KOPT-K1 (cell line): ENCODE measurements around the gene ARHGAP15.

Experiments used
- H3K27ac ChIP-seq: fragments of 200-600 bp; sonication (generic); 2 replicates; pipeline ENCODE4 v1.5.1; 2016; ENCODE audit warnings: antibody characterized with exemption, mild to moderate bottlenecking, low read depth, low read length; ENCODE audit not compliant: poor library complexity, severe bottlenecking
- H3K36me3 ChIP-seq: fragments of 200-600 bp; sonication (generic); 2 replicates; pipeline ENCODE4 v1.5.1; 2017; ENCODE audit warnings: antibody characterized with exemption, mild to moderate bottlenecking, low read length, moderate library complexity; ENCODE audit not compliant: insufficient read depth
- H3K9me3 ChIP-seq: fragments of 200-600 bp; sonication (generic); 2 replicates; pipeline ENCODE4 v1.5.1; 2017; ENCODE audit warnings: antibody characterized with exemption, low read length, mild to moderate bottlenecking; ENCODE audit not compliant: insufficient read depth, poor library complexity, severe bottlenecking

ARHGAP15 gene

DNA sequence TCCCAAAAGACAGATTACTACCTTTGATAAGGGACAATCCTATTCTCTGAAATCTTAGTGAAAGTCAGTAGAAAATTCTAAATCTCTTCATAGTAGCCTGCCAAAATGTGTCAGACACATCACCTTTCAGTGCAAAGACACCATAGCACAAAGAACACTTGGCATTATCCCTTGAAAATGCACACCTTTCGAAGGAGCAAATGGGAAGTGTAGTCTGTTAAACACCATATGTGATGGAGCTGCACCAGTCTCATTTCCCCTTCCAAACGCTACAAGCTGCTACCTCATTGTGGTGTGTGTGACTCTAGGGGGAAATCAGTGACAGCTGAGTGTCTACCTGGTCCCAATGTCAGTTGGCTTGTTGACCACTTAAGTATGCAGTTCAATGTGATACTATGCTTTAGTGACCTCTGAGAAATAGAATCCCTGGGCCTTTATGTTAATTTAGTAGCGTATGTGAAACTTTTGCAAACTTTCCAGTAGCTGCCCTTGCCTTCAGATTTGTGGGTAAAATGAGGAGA, 551.7 kb downstream of the ARHGAP15 start:
- Histone ChIP-seq H3K36me3 (no peaks in the 10 kb centered on the region), H3K9me3 (no peaks in the 10 kb centered on the region), H3K27ac (no peak overlapping the region)

DNA sequence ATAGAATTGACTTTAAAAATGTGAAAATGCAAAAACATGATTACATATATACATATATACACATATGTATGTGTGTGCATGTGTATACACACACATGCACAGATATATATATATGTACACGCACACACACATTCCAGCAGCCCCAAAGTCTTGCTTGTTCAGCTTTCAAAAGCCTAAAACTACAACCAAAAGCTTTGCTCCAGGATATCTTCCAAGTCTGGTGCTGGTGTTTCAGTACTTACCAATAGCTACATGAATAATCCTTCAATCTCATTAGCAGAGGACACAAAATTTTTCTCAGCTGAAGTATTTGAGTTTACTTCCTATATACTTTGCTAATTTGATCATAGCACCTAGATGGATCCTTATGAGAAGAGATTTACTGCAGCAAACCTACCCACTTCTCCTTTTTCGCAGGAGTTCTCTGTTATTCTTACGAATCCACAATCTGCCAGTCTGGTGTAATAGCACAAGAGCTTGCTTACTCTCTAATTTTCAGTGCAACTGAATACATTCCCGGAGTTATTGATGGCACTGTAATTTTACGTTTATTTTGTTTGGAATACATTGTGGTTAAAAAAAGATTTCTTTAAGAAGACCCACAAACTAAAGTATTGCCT, 553.3 kb downstream of the ARHGAP15 start:
- Histone ChIP-seq H3K36me3 (no peaks in the 10 kb centered on the region), H3K9me3 (no peaks in the 10 kb centered on the region), H3K27ac (no peak overlapping the region)

DNA sequence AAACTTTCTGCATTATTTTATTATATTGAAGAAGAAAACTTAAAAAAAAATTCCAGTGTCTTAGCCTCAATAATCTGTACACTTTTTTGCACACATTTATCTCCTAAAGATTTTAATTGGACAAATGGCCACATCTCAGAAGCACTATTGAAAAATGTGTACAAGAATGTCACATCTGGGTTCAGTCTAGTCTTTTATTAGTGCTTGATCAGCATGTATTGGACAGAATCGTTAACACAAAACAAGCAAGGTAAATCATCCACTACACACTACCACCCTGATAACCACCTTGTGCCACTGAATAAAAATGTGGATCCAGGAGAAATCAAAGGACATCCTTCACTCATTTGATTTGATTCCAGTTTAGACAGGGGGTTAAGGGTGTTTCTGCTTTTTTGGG, 554.8 kb downstream of the ARHGAP15 start:
- Histone ChIP-seq H3K27ac (no peak overlapping the region), H3K9me3 (no peaks in the 10 kb centered on the region), H3K36me3 (no peaks in the 10 kb centered on the region)

DNA sequence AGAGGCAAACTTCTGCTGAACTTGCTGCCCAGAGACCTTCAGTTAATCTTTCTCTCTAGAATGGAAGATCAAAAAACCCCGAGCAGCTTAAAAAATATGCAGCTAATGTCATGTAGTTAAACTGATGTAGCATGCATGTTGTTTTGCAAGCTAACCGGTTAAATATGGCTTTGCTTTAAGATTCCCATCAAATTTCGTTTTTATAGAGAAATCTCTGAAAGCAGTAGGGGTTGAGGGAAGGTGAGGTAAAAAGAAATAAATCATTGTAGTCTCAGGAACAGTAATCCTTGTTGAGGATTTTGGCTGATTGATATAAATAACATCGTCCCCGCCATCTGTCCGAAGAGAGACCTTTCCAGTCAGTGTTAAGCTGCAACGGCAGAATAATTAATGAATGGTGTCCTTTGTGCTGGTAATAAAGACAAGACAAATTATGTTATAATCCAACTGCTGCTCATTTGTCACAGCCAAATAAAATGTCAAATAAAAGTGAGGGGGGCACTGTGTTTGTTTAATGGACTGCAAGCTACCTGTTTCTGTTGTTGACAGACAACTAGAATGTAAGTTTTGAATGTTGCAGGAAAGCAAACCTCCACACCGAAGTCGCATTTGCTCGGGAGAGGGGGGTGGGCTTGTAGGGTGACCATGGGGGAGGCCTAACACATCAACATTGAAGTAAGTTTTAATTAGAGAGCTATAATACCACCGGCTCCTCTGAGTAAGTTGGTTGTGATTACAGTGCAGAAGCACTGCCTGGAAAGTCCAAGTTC, 555.5 kb downstream of the ARHGAP15 start:
- no peaks in the 10 kb centered on the region for H3K36me3 ChIP-seq
- H3K27ac ChIP-seq = no peak overlapping the region
- H3K9me3 ChIP-seq = no peaks in the 10 kb centered on the region

DNA sequence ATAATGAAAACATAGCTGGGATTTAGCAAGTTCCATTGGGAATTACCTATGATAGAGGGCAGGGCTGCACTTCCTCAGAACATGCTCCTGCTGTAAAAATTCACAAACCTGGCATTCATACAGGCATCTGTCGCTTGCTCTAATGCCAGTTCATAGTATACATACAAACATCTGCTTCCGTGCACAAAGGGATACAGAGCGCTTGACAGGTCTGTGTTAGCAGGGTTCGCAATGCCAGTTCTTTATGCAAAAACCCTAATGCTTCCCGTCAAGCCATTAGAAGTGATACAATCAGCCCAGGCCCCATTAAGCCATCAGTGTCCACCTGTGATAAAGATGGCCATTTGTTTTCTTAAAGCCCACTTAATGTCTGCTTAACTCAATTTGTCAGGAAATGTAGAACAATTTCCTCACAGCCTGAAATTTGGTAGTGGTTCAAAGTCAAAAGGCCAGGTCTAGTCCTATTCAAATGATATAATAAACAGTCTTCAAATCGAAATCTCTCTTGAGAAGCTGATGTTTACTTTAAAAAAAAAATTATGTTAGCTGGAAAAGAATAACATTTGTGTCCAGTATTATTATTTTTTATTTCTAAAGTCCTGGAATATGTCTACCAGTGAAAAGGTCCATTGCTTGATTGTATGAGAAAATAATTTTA, 556.3 kb downstream of the ARHGAP15 start:
- Histone ChIP-seq H3K27ac (no peak overlapping the region), H3K9me3 (no peaks in the 10 kb centered on the region), H3K36me3 (no peaks in the 10 kb centered on the region)

DNA sequence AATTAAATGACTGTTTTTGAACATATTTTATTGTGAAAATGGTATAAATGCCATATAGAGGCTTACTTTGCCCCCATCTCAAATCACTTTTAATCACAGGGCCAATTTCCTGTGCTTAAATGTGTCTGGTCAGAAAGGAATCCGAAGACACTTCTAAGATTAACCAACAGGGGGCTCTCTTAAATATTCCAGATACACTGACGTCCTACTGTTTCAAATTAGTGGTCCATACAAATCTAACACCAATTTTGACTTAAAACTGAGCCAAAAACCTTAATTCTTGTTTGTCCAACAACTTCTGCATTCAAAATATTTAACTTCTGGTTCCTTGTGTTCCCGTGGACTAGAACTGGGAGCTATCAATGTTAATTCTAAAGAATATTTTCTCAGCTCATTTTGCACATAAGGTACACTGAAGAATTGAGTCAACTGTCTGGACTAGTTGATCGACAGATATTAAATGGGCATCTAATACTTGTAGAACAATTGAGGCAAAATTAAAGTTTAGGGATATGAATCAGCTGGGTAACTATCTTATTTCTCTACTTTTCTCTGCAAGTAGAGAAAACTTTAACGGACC, 557.5 kb downstream of the ARHGAP15 start:
- no peak overlapping the region for H3K27ac ChIP-seq
- H3K36me3 ChIP-seq = no peaks in the 10 kb centered on the region
- H3K9me3 ChIP-seq = no peaks in the 10 kb centered on the region

DNA sequence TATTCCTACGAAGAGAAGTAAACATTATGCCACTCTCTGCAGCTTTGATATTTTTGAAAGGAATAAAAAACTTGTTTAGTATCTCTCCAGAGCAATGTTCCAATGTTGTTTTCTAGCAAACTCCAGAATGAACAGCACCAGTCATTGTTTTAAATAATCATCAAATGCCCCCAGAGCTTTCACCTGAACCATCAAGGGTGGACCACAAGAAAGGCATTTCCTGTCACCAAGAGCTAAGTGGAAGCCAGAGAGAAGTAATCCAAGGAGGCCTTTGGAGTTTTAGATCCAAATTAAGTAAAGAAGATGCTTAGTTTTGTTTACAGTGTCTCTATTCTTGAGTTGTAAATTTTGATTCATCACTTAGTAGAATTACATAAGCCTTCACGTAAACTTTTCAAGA, 559.0 kb downstream of the ARHGAP15 start:
- H3K36me3 ChIP-seq = 0 out of 2 replicates have a peak, but pooled peaks cover 7% of the 10 kb centered on the region
- no peak overlapping the region for H3K27ac ChIP-seq
- H3K9me3 ChIP-seq = no peaks in the 10 kb centered on the region

DNA sequence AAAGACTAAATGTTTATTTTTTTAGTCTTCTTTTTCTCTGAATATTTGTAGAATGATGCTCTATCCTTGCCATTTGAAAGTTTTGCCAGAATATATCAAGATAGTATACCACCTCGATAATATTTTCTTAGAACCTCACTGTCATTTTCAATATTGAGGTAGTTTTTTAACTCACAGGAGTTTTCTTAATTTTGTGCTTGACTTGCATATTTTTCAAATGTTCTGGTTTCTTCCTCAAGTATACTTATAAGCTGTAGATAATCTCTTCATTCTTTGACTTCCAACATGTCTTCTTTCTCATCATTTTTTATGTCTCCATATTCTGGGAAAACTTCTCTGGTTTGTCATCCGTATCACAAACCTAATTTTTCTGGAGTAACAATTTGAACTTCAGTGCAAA, 559.6 kb downstream of the ARHGAP15 start:
- H3K9me3 ChIP-seq = no peaks in the 10 kb centered on the region
- H3K36me3 ChIP-seq = 0 out of 2 replicates have a peak, but pooled peaks cover 7% of the 10 kb centered on the region
- no peak overlapping the region for H3K27ac ChIP-seq

DNA sequence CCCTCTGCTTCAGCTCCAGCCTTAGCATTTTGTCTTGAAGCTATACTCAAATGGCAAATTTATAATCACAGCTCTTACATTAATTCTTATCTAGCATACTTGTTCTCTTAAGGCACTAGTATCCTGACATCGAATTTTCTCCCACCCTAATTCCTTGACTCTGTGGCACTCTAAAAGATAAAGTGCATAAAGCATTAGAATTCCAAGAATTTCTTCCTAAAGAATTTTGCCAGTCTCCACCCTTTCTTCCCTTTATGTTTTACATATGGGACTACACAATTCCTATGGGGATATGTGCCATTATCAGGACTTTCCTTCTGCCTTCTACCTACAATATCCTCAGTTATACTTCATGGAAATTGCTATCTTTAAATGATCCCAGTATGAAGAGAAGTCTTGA, 560.3 kb downstream of the ARHGAP15 start:
- 0 out of 2 replicates have a peak, but pooled peaks cover 7% of the 10 kb centered on the region for H3K36me3 ChIP-seq
- H3K27ac ChIP-seq = no peak overlapping the region
- no peaks in the 10 kb centered on the region for H3K9me3 ChIP-seq

DNA sequence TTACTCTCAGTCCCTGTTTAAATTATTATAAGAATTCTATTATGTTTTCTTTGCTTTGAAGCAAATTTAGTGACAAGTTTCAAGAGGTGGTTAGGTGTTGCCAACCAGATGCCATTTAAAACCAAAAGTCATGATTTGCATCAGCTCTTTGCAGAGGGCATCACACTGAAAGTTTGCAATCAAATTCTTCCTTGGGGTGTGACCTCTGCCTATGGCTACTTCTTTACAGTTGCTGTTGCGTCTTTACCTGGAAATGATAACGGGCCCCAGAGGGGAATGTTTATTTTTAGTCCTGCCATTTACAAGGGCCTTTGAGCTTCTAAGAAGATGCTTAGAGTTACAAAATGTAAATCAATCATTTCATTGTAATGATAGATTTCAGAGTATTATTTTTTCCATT, 561.0 kb downstream of the ARHGAP15 start:
- H3K36me3 ChIP-seq = 0 out of 2 replicates have a peak, but pooled peaks cover 7% of the 10 kb centered on the region
- H3K27ac ChIP-seq = no peak overlapping the region
- H3K9me3 ChIP-seq = no peaks in the 10 kb centered on the region

DNA sequence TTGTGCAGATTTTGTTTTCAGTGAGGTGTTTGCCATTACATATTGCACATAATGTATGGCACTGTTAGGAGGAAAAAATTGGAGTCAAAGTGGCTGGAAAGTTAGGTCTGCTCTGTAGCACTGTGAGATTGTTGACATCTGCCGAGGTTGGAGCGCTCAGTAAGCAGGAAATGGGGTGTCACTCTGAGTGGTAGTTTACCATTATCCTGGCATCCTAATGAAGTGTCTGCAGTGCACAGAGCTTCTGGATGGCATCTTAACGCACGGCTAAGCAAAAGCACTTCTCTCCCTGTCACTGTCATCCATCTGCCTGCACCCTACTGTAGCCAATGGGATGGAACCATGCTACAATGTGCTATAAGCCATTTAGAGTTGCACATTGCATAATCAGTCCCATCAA, 561.9 kb downstream of the ARHGAP15 start:
- Histone ChIP-seq H3K27ac (no peak overlapping the region), H3K9me3 (no peaks in the 10 kb centered on the region), H3K36me3 (0 out of 2 replicates have a peak, but pooled peaks cover 7% of the 10 kb centered on the region)

DNA sequence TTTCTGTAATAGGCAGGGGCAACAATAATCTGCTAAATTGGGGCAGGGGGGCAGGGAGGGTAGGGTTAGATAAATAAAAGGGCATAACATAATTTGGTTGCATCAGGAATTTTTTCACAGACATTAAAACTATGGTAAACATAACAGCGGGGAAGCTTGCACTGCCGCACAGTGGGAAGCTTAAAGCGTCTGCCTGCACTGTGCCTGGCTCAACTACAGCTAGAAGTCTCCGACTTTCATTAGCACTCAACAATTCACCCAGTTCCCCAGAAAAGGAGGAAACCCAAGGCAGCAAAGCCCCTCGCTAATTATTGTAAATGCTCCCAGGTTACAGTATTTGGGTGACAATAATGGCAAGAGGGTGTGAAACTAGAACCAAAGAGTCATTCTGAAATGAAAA, 562.9 kb downstream of the ARHGAP15 start:
- H3K9me3 ChIP-seq = no peaks in the 10 kb centered on the region
- H3K36me3 ChIP-seq = 0 out of 2 replicates have a peak, but pooled peaks cover 7% of the 10 kb centered on the region

DNA sequence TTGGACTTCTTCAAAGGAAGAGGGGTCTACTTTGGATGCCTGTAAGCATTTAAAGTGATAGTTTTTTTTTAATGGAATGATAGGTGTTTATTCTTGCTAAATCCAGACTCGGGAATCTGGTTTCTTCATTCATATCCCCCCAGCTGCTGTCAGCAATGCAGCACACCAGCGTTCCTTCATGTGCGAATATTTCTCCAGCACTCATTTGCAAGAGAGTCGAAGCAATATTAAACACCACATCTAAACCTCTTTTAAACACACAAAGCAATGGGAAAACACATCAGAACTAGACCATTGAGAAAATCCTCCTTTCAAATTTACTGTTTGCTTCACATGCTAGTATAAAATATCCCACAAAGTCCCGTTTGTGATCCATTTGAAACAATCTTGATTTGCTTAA, 563.7 kb downstream of the ARHGAP15 start:
- Histone ChIP-seq H3K9me3 (no peaks in the 10 kb centered on the region), H3K36me3 (0 out of 2 replicates have a peak, but pooled peaks cover 7% of the 10 kb centered on the region), H3K27ac (no peak overlapping the region)

More for the DNA sequence above, 562.9 kb downstream of the ARHGAP15 start:
- H3K27ac ChIP-seq = no peak overlapping the region

DNA sequence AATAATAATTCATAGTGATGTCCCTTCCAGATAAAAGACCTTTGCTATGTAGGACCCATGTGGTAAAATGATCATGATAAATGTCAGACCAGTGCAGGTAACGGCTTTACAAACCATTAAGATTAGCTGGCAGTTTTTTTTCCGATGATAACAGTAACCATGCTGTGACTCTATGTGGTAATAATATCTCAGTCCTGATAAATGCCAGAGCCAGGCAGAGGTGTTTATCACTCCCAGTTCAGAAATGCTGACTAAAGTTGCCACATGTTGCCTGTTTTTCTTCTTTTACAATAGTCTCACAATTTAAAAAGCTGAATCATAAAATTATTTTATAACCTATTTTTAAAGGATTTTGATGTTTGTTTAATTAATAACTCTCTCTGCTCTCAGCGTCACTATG, 565.1 kb downstream of the ARHGAP15 start:
- Histone ChIP-seq H3K9me3 (no peaks in the 10 kb centered on the region), H3K36me3 (0 out of 2 replicates have a peak, but pooled peaks cover 7% of the 10 kb centered on the region), H3K27ac (no peak overlapping the region)

DNA sequence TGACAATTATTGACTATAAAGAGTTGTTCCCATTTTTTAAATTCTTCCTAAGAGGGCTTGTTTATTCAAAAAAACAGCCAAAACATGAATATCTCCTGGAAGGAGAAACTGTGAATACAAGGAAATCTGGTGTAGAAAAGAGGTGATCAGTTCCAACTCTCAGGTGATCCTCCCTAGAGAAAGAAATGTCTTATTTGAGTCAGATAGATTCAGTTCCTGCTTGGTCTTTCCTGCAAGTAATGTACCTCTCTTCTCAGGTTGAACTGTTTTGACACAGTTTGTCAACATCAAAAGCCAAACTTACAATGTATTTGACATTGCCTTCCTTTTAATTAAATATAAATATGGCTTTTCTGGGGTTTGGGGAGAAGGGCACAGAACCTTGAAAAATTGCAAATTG, 567.4 kb downstream of the ARHGAP15 start:
- H3K9me3 ChIP-seq = no peaks in the 10 kb centered on the region
- H3K27ac ChIP-seq = no peak overlapping the region
- H3K36me3 ChIP-seq = 0 out of 2 replicates have a peak, but pooled peaks cover 7% of the 10 kb centered on the region
